DOHH2 (cell line): Measurements from ENCODE around the gene DNAI4.

Source experiments
- H3F3A ChIP-seq: fragments of 200-600 bp; sonication (generic), shearing (Covaris generic); 2 replicates; pipeline ENCODE4 v1.6.0; 2016; ENCODE audit warnings: antibody characterized with exemption, mild to moderate bottlenecking; ENCODE audit not compliant: control insufficient read depth, insufficient read depth
- H3K27ac ChIP-seq: fragments of 200-600 bp; sonication (generic); 2 replicates; pipeline ENCODE4 v1.5.1; 2014; ENCODE audit warnings: low read depth, mild to moderate bottlenecking, low read length, moderate library complexity
- H3K27me3 ChIP-seq: fragments of 200-600 bp; sonication (generic); 2 replicates; pipeline ENCODE4 v1.6.1; 2014; ENCODE audit warnings: mild to moderate bottlenecking, low read length, mixed read lengths; ENCODE audit not compliant: control insufficient read depth
- H3K36me3 ChIP-seq: fragments of 200-600 bp; sonication (generic); 2 replicates; pipeline ENCODE4 v1.6.1; 2014; ENCODE audit warnings: mild to moderate bottlenecking, low read length, moderate library complexity, mixed read lengths; ENCODE audit not compliant: control insufficient read depth
- H3K4me1 ChIP-seq: fragments of 200-600 bp; sonication (generic); 2 replicates; pipeline ENCODE4 v1.6.1; 2014; ENCODE audit warnings: mild to moderate bottlenecking, low read length, mixed read lengths; ENCODE audit not compliant: control insufficient read depth
- H3K4me2 ChIP-seq: fragments of 200-600 bp; sonication (generic); 2 replicates; pipeline ENCODE4 v1.6.0; 2014; ENCODE audit warnings: mild to moderate bottlenecking, low read length, moderate library complexity
- H3K4me3 ChIP-seq: fragments of 200-600 bp; sonication (generic); 2 replicates; pipeline ENCODE4 v1.5.1; 2014; ENCODE audit warnings: mild to moderate bottlenecking, low read length, mixed read lengths
- H3K79me2 ChIP-seq: fragments of 200-600 bp; sonication (generic); 2 replicates; pipeline ENCODE4 v1.6.1; 2014; ENCODE audit warnings: mild to moderate bottlenecking, low read length, mixed read lengths; ENCODE audit not compliant: control insufficient read depth
- H3K9me2 ChIP-seq: fragments of 200-600 bp; sonication (generic); replicated peaks from 2 replicates; pipeline ENCODE4 v1.6.1; 2014; ENCODE audit warnings: mild to moderate bottlenecking, low read length, mixed read lengths; ENCODE audit not compliant: control insufficient read depth
- H3K9me3 ChIP-seq: fragments of 200-600 bp; sonication (generic); 2 replicates; pipeline ENCODE4 v1.6.1; 2014; ENCODE audit warnings: antibody characterized with exemption, low read length, mixed read lengths; ENCODE audit not compliant: control insufficient read depth, insufficient read depth
- H4K20me1 ChIP-seq: fragments of 200-600 bp; sonication (generic); 2 replicates; pipeline ENCODE4 v1.6.0; 2014; ENCODE audit warnings: low read depth, mild to moderate bottlenecking, antibody characterized with exemption, low read length, moderate library complexity; ENCODE audit not compliant: control insufficient read depth, insufficient read depth
- CTCF ChIP-seq: fragments of 200-600 bp; sonication (generic); IDR thresholded peaks from one replicate; pipeline ENCODE4 v1.5.1; 2014; ENCODE audit warnings: antibody characterized with exemption, mild to moderate bottlenecking, low read depth, low read length; ENCODE audit not compliant: poor library complexity, severe bottlenecking
- EZH2phosphoT487 ChIP-seq: fragments of 200-600 bp; sonication (generic); IDR thresholded peaks from 2 replicates; pipeline ENCODE4 v1.6.1; 2017; ENCODE audit warnings: borderline replicate concordance, mild to moderate bottlenecking, antibody characterized with exemption, low read length, moderate library complexity, mixed read lengths

Gene DNAI4

GRCh38 chr1:66770694-66771093 lies 154.0 kb downstream of the DNAI4 start:
- Histone ChIP-seq H3F3A (no peaks in the 10 kb centered on the region), H4K20me1 (no peaks in the 10 kb centered on the region), H3K9me2 (no peaks in the 10 kb centered on the region), H3K9me3 (no peaks in the 10 kb centered on the region), H3K4me3 (no peak overlapping the region), H3K36me3 (no peaks in the 10 kb centered on the region), H3K27me3 (0 out of 2 replicates have a peak, but pooled peaks cover 2% of the 10 kb centered on the region), H3K4me2 (no peak overlapping the region), H3K27ac (no peak overlapping the region), H3K79me2 (no peaks in the 10 kb centered on the region), H3K4me1 (no peaks in the 10 kb centered on the region)
- TF ChIP-seq CTCF (no peak), EZH2phosphoT487 (no peak)

GRCh38 chr1:66770240-66770639 lies 154.4 kb downstream of the DNAI4 start:
- Histone ChIP-seq H3K4me1 (0 out of 2 replicates have a peak, but pooled peaks cover 1% of the 10 kb centered on the region), H3F3A (no peaks in the 10 kb centered on the region), H3K36me3 (no peaks in the 10 kb centered on the region), H3K4me2 (no peak overlapping the region), H3K9me3 (no peaks in the 10 kb centered on the region), H4K20me1 (no peaks in the 10 kb centered on the region), H3K27ac (no peak overlapping the region), H3K9me2 (no peaks in the 10 kb centered on the region), H3K4me3 (no peak overlapping the region), H3K79me2 (no peaks in the 10 kb centered on the region), H3K27me3 (no peaks in the 10 kb centered on the region)
- TF ChIP-seq EZH2phosphoT487 (no peak), CTCF (no peak)

GRCh38 chr1:66769512-66770229 lies 155.0 kb downstream of the DNAI4 start:
- no peak for TF ChIP-seq EZH2phosphoT487
- no peak for TF ChIP-seq CTCF
- no peaks in the 10 kb centered on the region for H3K9me2 ChIP-seq
- no peak overlapping the region for H3K27ac ChIP-seq
- no peak overlapping the region for H3K4me3 ChIP-seq
- 0 out of 2 replicates have a peak, but pooled peaks cover 3% of the 10 kb centered on the region for H3K4me1 ChIP-seq
- H3K79me2 ChIP-seq, result no peaks in the 10 kb centered on the region
- no peaks in the 10 kb centered on the region for H3K36me3 ChIP-seq
- no peaks in the 10 kb centered on the region; the same call in 1 of the 2 replicates for H3K27me3 ChIP-seq
- no peak overlapping the region for H3K4me2 ChIP-seq
- no peaks in the 10 kb centered on the region for H3F3A ChIP-seq
- H4K20me1 ChIP-seq, result no peaks in the 10 kb centered on the region
- no peaks in the 10 kb centered on the region for H3K9me3 ChIP-seq
